ENCODE results near the gene KBTBD2. TPM values are rescaled to one million over a fixed set of nuclear protein-coding genes. Genes with fewer than 3 reads are reported as not detected.

The KBTBD2 gene
- total and polyA plus RNA-seq, 8 donors: 28.7 to 70.4 (median 61.3) TPM

DNA sequence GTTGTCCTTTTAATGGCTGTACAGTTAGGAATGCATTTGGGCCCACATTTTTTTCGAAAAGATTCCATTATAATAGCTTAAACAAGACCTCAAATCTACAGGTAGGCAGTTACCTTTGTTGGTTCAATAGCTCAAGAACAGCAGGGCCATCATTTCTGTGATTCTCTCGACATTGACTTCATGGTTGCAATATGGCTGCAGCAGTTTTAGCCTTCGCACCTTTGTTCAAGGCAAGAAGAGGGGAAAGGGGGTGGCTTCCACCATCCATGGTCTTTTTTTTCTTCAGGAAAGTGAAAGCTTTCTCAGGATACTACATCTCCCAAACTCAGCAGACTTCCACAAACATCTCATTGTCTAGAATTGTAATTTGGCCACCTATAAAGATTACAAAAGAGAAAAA is 2.2 kb upstream of the KBTBD2 start:
- Histone ChIP-seq H3K27ac (peak overlapping the region in 1 of 2 donors; percentile 99), H3K4me3 (no peak overlapping the region), H3K27me3 (no peaks in the 10 kb centered on the region), H3K4me1 (peaks cover 10 to 36% of the 10 kb centered on the region in 2 donors), H3K9me3 (no peaks in the 10 kb centered on the region), H3K36me3 (no peaks in the 10 kb centered on the region)
- ATAC-seq: no peak
- intact Hi-C loops (cut with DNase I): no loop called here
- TF ChIP-seq, protein P1, sequence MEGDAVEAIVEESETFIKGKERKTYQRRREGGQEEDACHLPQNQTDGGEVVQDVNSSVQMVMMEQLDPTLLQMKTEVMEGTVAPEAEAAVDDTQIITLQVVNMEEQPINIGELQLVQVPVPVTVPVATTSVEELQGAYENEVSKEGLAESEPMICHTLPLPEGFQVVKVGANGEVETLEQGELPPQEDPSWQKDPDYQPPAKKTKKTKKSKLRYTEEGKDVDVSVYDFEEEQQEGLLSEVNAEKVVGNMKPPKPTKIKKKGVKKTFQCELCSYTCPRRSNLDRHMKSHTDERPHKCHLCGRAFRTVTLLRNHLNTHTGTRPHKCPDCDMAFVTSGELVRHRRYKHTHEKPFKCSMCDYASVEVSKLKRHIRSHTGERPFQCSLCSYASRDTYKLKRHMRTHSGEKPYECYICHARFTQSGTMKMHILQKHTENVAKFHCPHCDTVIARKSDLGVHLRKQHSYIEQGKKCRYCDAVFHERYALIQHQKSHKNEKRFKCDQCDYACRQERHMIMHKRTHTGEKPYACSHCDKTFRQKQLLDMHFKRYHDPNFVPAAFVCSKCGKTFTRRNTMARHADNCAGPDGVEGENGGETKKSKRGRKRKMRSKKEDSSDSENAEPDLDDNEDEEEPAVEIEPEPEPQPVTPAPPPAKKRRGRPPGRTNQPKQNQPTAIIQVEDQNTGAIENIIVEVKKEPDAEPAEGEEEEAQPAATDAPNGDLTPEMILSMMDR (IDR thresholded peaks at IDR 0.05): no peak
- no peak for DNase-seq

DNA sequence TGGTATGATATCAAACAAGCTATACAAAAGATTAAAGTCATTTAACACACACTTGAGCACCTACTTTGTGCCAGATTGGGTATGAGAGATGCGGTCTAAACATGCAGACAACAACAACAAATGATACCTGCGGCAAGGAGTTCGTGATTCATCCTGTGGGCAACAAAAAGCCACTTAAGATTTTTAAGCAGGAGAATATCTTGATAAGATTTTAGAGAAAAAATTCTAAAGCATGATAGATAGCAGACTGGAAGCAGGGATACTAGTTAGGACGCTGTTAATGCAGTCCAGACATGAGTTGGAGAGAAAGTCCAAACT is 1.6 kb upstream of the KBTBD2 start:
- H3K27ac ChIP-seq: peak overlapping the region; percentile 97 to 99
- peak overlapping the region in 1 of 2 donors; percentile 73 for H3K4me3 ChIP-seq
- peaks cover 13 to 42% of the 10 kb centered on the region in 2 donors for H3K4me1 ChIP-seq
- H3K9me3 ChIP-seq: no peaks in the 10 kb centered on the region
- TF ChIP-seq, protein P1 (IDR thresholded peaks at IDR 0.05): no peak
- H3K36me3 ChIP-seq: no peaks in the 10 kb centered on the region
- ATAC-seq: no peak
- no peak for DNase-seq
- intact Hi-C loops (cut with DNase I): no loop called here
- H3K27me3 ChIP-seq: no peaks in the 10 kb centered on the region

DNA sequence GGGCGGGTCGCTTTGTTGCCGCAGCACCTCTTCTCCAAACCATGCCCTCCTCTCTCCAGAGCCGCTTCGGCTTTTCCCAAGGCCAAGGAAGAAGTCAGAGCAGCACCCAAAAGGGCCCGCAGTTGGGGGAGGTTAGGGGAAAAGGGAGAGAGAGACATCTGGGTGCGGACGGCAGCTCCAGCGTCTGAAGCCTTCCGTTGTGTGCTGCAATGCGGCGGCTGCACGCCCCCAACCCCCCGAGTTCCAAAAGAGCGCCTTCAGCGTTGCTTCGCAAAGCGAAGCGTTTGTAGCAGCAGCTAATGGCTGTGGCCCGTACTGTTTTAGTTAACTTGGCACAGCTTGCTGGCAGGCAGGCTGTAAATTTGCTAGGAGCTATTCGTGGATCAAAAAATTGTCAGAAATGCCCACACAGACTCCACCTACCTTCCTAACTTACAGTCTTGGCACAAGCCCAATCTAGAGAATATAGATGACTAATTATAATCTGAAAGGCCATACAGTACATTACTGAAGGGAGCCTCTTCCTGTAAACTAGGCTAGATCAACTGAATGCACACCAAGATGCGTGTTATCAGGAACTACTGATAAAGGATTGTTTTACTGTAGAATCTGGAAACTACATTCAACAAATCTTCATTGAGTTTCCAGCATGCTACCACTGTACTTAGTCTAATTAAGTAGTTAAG is 1.1 kb upstream of the KBTBD2 start:
- peaks cover 16 to 47% of the 10 kb centered on the region in 2 donors for H3K4me1 ChIP-seq
- peak; percentile 54 to 77 (median 63) for DNase-seq
- TF ChIP-seq, protein P1 (IDR thresholded peaks at IDR 0.05): no peak
- intact Hi-C loops (cut with DNase I): no loop called here
- peak overlapping the region; percentile 97 to 99 for H3K27ac ChIP-seq
- peak; percentile 15 for ATAC-seq
- no peaks in the 10 kb centered on the region for H3K27me3 ChIP-seq
- no peaks in the 10 kb centered on the region for H3K36me3 ChIP-seq
- H3K4me3 ChIP-seq: peak overlapping the region; percentile 50 to 73
- H3K9me3 ChIP-seq: no peaks in the 10 kb centered on the region

GRCh38 chr7:32891800-32892520 is 400 bp upstream of the KBTBD2 start:
- Histone ChIP-seq H3K27ac (peak overlapping the region; percentile 97 to 99), H3K4me1 (peaks cover 16 to 54% of the 10 kb centered on the region in 2 donors), H3K36me3 (no peaks in the 10 kb centered on the region), H3K27me3 (no peaks in the 10 kb centered on the region), H3K9me3 (no peaks in the 10 kb centered on the region), H3K4me3 (peak overlapping the region; percentile 64 to 73)
- ATAC-seq: peak; percentile 84
- intact Hi-C loops (cut with DNase I): no loop called here
- DNase-seq: peak; percentile 95 to 98 (median 98)
- TF ChIP-seq, protein P1 (IDR thresholded peaks at IDR 0.05): no peak

- TF ChIP-seq, protein P1 (IDR thresholded peaks at IDR 0.05): no peak
- ATAC-seq (no peak), DNase-seq (peak in 1 of 4 donors; percentile 61)
- intact Hi-C loops (cut with DNase I): no loop called here
- no peaks in the 10 kb centered on the region for H3K27me3 ChIP-seq
- H3K4me1 ChIP-seq: peaks cover 16 to 66% of the 10 kb centered on the region in 2 donors
- H3K36me3 ChIP-seq: no peaks in the 10 kb centered on the region
- peak overlapping the region; percentile 64 to 73 for H3K4me3 ChIP-seq
- peak overlapping the region; percentile 97 to 99 for H3K27ac ChIP-seq
- H3K9me3 ChIP-seq: no peaks in the 10 kb centered on the region
Measured at GRCh38 chr7:32890793-32891042, 842 bp downstream of the KBTBD2 start.
